GM06990 (cell line): ENCODE data around the gene SPATA31D4.

Experiments used
- DNase-seq: peaks from one replicate; pipeline ENCODE4 v3.0.0-alpha.2; 2011; ENCODE audit not compliant: insufficient read length; ENCODE audit errors: extremely low read depth
- H3K27me3 ChIP-seq: replicated peaks from 2 replicates; pipeline ENCODE4 v1.6.0; 2011; ENCODE audit warnings: low read length; ENCODE audit not compliant: control insufficient read depth, insufficient read depth
- H3K36me3 ChIP-seq: 2 replicates; pipeline ENCODE4 v1.5.1; 2011; ENCODE audit warnings: low read length; ENCODE audit not compliant: control insufficient read depth, insufficient read depth
- H3K4me3 ChIP-seq: replicated peaks from 2 replicates; pipeline ENCODE4 v1.5.1; 2011; ENCODE audit warnings: low read depth, mild to moderate bottlenecking, control low read depth, low read length
- CTCF ChIP-seq: IDR thresholded peaks from 2 replicates; pipeline ENCODE4 v1.5.1; 2011; ENCODE audit warnings: low read length, control low read depth, mild to moderate bottlenecking, inconsistent platforms; ENCODE audit not compliant: insufficient read depth, poor library complexity, severe bottlenecking

SPATA31D4 gene

DNA sequence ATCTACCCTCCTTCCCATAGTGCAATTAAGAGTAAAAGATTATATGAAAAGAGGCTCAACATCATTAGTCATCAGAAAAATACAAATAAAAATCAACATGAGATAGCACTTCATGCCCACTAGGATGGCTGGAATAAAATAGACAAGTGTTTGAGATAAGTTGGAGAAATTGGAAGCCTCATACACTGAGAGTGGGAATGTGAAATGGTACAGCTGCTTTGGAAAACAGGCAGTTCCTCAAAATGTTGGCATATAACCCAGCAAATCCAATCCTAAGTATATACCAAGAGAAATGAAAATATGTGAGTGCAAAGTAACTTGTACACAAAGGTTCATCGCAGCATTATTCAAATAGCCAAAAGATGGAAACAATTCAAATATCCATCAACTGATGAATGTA, 24.9 kb downstream of the SPATA31D4 start:
- DNase-seq, result no peak
- no peak for TF ChIP-seq CTCF
- Histone ChIP-seq H3K4me3 (no peak overlapping the region), H3K36me3 (no peaks in the 10 kb centered on the region), H3K27me3 (no peaks in the 10 kb centered on the region)

DNA sequence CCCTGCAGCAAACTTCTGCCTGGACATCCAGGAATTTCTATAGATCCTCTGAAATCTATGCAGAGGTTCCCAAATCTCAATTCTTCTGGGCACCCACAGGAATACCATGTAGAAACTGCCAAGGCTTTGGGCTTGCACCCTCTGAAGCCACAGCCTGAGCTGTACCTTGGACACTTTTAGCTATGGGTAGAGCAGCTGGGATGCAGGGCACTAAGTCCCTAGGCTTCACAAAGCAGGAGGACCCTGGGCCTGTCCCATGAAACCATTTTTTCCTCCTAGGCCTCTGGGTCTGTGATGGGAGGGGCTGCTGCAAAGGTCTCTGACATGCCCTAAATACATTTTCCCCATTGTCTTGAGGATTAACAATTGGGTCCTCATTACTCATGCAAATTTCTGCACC, 27.4 kb downstream of the SPATA31D4 start:
- DNase-seq, result no peak
- no peak for TF ChIP-seq CTCF
- Histone ChIP-seq H3K36me3 (no peaks in the 10 kb centered on the region), H3K4me3 (no peak overlapping the region), H3K27me3 (no peaks in the 10 kb centered on the region)

GRCh38 chr9:81964218-81965171, 36.3 kb downstream of the SPATA31D4 start:
- H3K4me3 ChIP-seq, result no peak overlapping the region
- no peaks in the 10 kb centered on the region for H3K36me3 ChIP-seq
- no peaks in the 10 kb centered on the region for H3K27me3 ChIP-seq
- no peak for DNase-seq
- no peak for TF ChIP-seq CTCF

GRCh38 chr9:81968026-81968425, 39.8 kb downstream of the SPATA31D4 start:
- TF ChIP-seq CTCF, result no peak
- no peaks in the 10 kb centered on the region for H3K27me3 ChIP-seq
- H3K4me3 ChIP-seq, result no peak overlapping the region
- DNase-seq, result no peak
- H3K36me3 ChIP-seq, result no peaks in the 10 kb centered on the region

DNA sequence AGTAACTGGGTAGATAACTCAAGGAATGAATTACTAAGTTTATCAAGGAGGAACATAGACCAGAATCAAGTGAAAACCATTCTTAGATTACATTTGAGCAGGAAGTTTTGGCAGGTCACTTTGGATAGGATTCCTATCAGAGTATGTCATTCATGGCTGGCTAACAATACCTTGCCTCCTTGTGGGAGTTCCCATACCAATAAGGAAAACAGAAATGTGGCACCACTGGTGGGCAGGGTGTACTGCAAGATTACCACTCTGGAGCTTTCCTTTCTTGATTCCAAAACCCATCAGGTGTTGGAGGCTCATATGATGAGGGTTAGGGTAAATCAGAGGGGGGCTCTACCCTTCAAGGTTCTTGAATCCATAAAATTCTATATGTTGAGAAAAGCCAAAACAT, 41.7 kb downstream of the SPATA31D4 start:
- Histone ChIP-seq H3K4me3 (no peak overlapping the region), H3K36me3 (no peaks in the 10 kb centered on the region), H3K27me3 (no peaks in the 10 kb centered on the region)
- TF ChIP-seq CTCF, result no peak
- no peak for DNase-seq

DNA sequence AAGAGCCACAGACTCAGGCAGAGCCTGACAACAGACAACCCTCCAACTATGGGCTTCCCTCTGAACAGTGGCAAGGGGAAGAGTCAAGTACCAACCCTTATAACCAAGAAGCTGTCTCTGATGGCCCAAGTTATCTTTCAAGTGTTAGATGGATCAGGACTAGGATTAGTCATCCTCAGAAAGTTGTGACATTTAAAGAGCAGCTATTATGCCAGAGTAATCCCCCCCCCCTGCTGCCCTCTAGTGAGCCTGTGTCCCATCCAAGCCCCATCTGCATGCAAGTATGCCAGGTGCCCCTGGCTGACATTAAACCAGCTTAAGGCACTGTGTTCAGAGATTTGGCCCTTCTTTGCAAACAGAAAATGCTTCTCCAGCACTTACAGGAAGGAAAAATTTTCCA, 43.5 kb downstream of the SPATA31D4 start:
- no peak overlapping the region for H3K4me3 ChIP-seq
- no peaks in the 10 kb centered on the region for H3K27me3 ChIP-seq
- no peak for DNase-seq
- no peaks in the 10 kb centered on the region for H3K36me3 ChIP-seq
- no peak for TF ChIP-seq CTCF
